Astrocyte (in vitro differentiated cells and primary cell): ENCODE data around the gene AIFM3. TPM values are rescaled to one million over a fixed set of nuclear protein-coding genes. Genes with fewer than 3 reads are reported as not detected.
"Not testable (repeated sequence)": the region's sequence is repeated elsewhere in the genome, so short reads cannot be mapped to it uniquely, and the experiment has no call there.

Experiments
- DNase-seq: peaks from one replicate; pipeline ENCODE4 v3.0.0-alpha.2; 2010; ENCODE audit warnings: low read depth
- FAIRE-seq: peaks from 2 replicates; lab custom pipeline; 2011; peaks lifted over from hg19 to GRCh38; lab: Jason Lieb, UNC
- H2AFZ ChIP-seq: 2 replicates; pipeline ENCODE4 v1.6.0; 2012; ENCODE audit warnings: low read depth, low read length, inconsistent platforms
- H3K27ac ChIP-seq: 2 replicates; pipeline ENCODE4 v1.5.1; 2011; ENCODE audit warnings: low read depth, low read length, inconsistent platforms
- H3K27me3 ChIP-seq: 2 replicates; pipeline ENCODE4 v1.6.0; 2011; ENCODE audit warnings: low read length, inconsistent platforms; ENCODE audit not compliant: insufficient read depth
- H3K36me3 ChIP-seq: 2 replicates; pipeline ENCODE4 v1.5.1; 2011; ENCODE audit warnings: low read length, inconsistent platforms; ENCODE audit not compliant: insufficient read depth
- H3K4me1 ChIP-seq: 2 replicates; pipeline ENCODE4 v1.5.1; 2011; ENCODE audit warnings: low read length, inconsistent platforms; ENCODE audit not compliant: insufficient read depth
- H3K4me2 ChIP-seq: 2 replicates; pipeline ENCODE4 v1.6.0; 2012; ENCODE audit warnings: low read length, inconsistent platforms
- H3K4me3 ChIP-seq: 2 replicates; pipeline ENCODE4 v1.5.1; 2011; ENCODE audit warnings: low read depth, mild to moderate bottlenecking, low read length, inconsistent platforms; ENCODE audit not compliant: insufficient read depth
- H3K79me2 ChIP-seq: 2 replicates; pipeline ENCODE4 v1.6.0; 2012; ENCODE audit warnings: mild to moderate bottlenecking, low read length, inconsistent platforms; ENCODE audit not compliant: insufficient read depth
- H3K9ac ChIP-seq: 2 replicates; pipeline ENCODE4 v1.6.0; 2012; ENCODE audit warnings: mild to moderate bottlenecking, low read length, inconsistent platforms
- H3K9me3 ChIP-seq: 2 replicates; pipeline ENCODE4 v1.5.1; 2012; ENCODE audit warnings: low read depth, mild to moderate bottlenecking, low read length, inconsistent platforms; ENCODE audit not compliant: insufficient read depth
- H4K20me1 ChIP-seq: 2 replicates; pipeline ENCODE4 v1.6.0; 2012; ENCODE audit warnings: low read length, inconsistent platforms; ENCODE audit not compliant: insufficient read depth
- H3K27ac Mint-ChIP-seq: one replicate; pipeline ENCODE4 v1.8.0; 2021; ENCODE audit warnings: mild to moderate bottlenecking, mixed read lengths; ENCODE audit not compliant: unreplicated experiment
- H3K27me3 Mint-ChIP-seq: one replicate; pipeline ENCODE4 v1.8.0; 2021; ENCODE audit warnings: low read depth, mixed read lengths; ENCODE audit not compliant: unreplicated experiment
- H3K36me3 Mint-ChIP-seq: one replicate; pipeline ENCODE4 v1.8.0; 2021; ENCODE audit warnings: low read depth, mixed read lengths; ENCODE audit not compliant: unreplicated experiment
- H3K4me1 Mint-ChIP-seq: one replicate; pipeline ENCODE4 v1.8.0; 2021; ENCODE audit warnings: low read depth, mixed read lengths; ENCODE audit not compliant: unreplicated experiment
- H3K4me3 Mint-ChIP-seq: one replicate; pipeline ENCODE4 v1.8.0; 2021; ENCODE audit warnings: mild to moderate bottlenecking, moderate library complexity, mixed read lengths; ENCODE audit not compliant: unreplicated experiment
- H3K9me3 Mint-ChIP-seq: one replicate; pipeline ENCODE4 v1.8.0; 2021; ENCODE audit warnings: mild to moderate bottlenecking, mixed read lengths; ENCODE audit not compliant: unreplicated experiment
- EZH2 ChIP-seq: IDR thresholded peaks from 2 replicates; pipeline ENCODE4 v1.6.1; 2012; ENCODE audit warnings: mild to moderate bottlenecking, low read length, inconsistent platforms; ENCODE audit not compliant: insufficient read depth
- total RNA-seq: library from RNA; stranded (reverse); gene quantifications from 2 replicates; pipeline ENCODE4 v1.2.1, GENCODE V29; 2021
- TF ChIP-seq, protein P1 (sequence below): IDR thresholded peaks from 2 replicates; pipeline ENCODE4 v1.5.1; 2011; ENCODE audit warnings: low read depth, mild to moderate bottlenecking, inconsistent platforms, low read length, moderate library complexity; ENCODE audit not compliant: insufficient read depth

AIFM3 gene
- total RNA-seq, 1 donor from 2014 or later, result 0.48 TPM

DNA sequence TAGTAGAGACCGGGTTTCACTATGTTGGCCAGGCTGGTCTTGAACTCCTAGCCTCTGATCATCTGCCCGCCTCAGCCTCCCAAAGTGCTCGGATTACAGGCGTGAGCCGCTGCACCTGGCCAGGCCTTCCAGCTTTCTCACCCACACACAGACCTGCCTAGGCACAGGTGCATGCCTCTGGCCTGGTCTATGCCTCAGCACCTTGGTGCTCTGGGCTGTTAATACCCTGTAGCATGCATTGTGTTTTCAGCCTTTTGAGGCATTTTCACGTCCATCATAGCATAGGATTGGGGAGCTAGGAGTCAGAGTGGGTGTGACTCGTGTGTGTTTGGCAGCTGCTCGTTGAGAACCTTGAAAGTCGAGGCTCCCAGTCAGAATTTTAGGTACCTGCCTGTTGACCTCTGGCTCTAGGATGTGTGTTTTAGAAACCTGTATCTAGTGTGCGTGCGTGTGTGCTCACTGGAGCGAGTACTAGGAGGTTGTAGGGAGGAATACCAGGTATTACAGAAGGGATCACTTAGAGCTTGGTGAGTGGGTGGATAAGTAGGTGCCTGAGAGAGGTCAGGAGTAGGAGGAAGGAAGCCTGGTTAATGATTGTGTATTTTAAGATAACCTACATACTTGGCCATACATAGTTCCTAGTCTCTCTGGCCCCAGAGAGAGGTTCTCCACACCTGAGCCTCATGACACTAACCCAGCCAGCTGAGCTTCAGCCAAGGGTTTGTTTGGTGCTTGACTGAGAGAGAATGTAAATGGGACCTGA is 29.8 kb upstream of the AIFM3 start:
- Histone ChIP-seq H3K4me3 (no peak overlapping the region), H3K27ac (no peak overlapping the region), H3K4me2 (no peak overlapping the region), H3K4me1 (no peaks in the 10 kb centered on the region), H3K79me2 (peaks cover 96% of the 10 kb centered on the region), H3K36me3 (peaks cover 12% of the 10 kb centered on the region), H3K9me3 (no peaks in the 10 kb centered on the region), H4K20me1 (peaks cover 90% of the 10 kb centered on the region), H2AFZ (no peak overlapping the region), H3K9ac (no peak overlapping the region), H3K27me3 (no peaks in the 10 kb centered on the region)
- FAIRE-seq, result no peak
- H3K9me3 Mint-ChIP-seq, result no peaks in the 10 kb centered on the region
- TF ChIP-seq, protein P1, sequence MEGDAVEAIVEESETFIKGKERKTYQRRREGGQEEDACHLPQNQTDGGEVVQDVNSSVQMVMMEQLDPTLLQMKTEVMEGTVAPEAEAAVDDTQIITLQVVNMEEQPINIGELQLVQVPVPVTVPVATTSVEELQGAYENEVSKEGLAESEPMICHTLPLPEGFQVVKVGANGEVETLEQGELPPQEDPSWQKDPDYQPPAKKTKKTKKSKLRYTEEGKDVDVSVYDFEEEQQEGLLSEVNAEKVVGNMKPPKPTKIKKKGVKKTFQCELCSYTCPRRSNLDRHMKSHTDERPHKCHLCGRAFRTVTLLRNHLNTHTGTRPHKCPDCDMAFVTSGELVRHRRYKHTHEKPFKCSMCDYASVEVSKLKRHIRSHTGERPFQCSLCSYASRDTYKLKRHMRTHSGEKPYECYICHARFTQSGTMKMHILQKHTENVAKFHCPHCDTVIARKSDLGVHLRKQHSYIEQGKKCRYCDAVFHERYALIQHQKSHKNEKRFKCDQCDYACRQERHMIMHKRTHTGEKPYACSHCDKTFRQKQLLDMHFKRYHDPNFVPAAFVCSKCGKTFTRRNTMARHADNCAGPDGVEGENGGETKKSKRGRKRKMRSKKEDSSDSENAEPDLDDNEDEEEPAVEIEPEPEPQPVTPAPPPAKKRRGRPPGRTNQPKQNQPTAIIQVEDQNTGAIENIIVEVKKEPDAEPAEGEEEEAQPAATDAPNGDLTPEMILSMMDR, result no peak
- no peak for TF ChIP-seq EZH2
- peaks cover 10% of the 10 kb centered on the region for H3K36me3 Mint-ChIP-seq
- DNase-seq, result no peak
- H3K27me3 Mint-ChIP-seq, result no peaks in the 10 kb centered on the region
- H3K4me1 Mint-ChIP-seq, result peaks cover 24% of the 10 kb centered on the region
- no peak overlapping the region for H3K27ac Mint-ChIP-seq
- H3K4me3 Mint-ChIP-seq, result peak overlapping the region; percentile 70

DNA sequence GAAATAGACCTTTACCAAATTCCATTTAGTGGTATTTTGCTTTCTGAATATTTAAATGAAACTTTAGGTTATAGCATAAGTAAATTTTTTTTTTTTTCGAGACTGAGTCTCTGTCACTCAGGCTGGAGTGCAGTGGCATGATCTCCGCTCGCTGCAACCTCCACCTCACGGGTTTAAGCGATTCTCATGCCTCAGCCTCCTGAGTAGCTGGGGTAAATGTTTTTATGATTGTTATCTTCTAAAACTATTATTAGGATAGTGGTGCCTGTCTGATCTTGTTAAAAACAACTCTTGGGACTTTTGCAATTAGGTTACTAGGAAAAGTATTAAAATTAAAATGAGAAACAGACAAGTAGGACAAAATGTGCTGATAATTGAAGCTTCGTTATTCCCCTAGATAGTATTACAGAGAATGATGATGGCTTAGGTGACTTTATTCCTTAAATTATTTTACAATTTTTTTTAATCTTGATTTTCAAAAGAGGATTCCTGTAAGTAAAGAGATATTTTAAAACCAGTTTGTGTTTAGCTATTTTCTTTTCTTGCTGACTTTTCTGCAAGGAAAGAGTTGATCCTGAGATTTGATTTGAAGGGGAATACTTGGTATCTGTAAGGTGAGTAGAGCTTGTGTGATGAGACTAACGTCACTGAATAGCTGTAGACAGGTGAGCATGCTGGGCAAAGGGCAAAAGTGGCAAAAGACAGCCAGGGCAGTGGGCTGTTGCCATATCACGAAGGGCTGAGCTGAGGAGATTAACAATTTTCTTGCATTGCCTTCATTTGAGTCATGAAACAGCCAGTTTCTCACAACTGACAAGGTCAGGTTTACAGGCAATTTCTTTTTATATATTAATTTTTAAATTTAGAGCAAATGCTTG is 29.0 kb upstream of the AIFM3 start:
- H3K9me3 ChIP-seq, result no peaks in the 10 kb centered on the region
- H3K9me3 Mint-ChIP-seq, result no peaks in the 10 kb centered on the region
- no peak overlapping the region for H3K4me2 ChIP-seq
- peaks cover 96% of the 10 kb centered on the region for H3K79me2 ChIP-seq
- no peak overlapping the region for H3K27ac Mint-ChIP-seq
- H2AFZ ChIP-seq, result no peak overlapping the region
- no peak for DNase-seq
- H4K20me1 ChIP-seq, result peaks cover 90% of the 10 kb centered on the region
- no peaks in the 10 kb centered on the region for H3K27me3 ChIP-seq
- H3K9ac ChIP-seq, result no peak overlapping the region
- H3K4me1 ChIP-seq, result no peaks in the 10 kb centered on the region
- H3K36me3 ChIP-seq, result peaks cover 12% of the 10 kb centered on the region
- no peak overlapping the region for H3K27ac ChIP-seq
- FAIRE-seq, result no peak
- H3K4me3 ChIP-seq, result no peak overlapping the region
- no peak overlapping the region for H3K4me3 Mint-ChIP-seq
- H3K27me3 Mint-ChIP-seq, result no peaks in the 10 kb centered on the region
- peaks cover 24% of the 10 kb centered on the region for H3K4me1 Mint-ChIP-seq
- TF ChIP-seq EZH2, result no peak
- TF ChIP-seq, protein P1, result no peak
- H3K36me3 Mint-ChIP-seq, result peaks cover 10% of the 10 kb centered on the region

DNA sequence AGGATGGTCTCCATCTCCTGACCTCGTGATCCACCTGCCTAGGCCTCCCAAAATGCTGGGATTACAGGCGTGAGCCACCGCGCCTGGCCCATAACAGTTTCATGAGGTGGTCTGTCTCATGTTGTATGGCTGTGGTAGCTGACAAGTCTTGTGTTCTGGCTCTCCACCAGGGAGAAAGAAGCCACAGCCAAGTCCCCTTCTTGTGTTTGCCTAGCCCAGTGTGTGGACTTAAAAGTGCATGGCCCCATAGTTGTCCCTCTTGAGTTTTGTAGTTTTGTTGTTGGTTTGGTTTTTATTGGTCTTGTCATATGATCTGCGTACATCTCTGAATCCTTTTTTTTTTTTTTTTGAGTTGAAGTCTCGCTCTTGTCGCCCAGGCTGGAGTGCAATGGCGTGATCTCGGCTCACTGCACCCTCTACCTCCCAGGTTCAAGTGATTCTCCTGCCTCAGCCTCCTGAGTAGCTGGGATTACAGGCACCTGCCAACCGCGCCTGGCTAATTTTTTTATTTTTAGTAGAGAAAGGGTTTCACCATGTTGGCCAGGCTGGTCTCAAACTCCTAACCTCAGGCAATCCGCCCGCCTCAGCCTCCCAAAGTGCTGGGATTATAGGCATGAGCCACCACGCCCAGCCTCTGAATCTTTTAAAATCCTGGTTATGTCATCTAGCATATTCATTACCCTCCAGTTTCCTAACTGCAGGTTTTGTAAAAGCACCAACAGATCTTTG is 27.4 kb upstream of the AIFM3 start:
- H3K27ac Mint-ChIP-seq, H3K4me3 ChIP-seq, H3K4me1 ChIP-seq, FAIRE-seq, H3K4me2 ChIP-seq, H3K27me3 Mint-ChIP-seq, H3K9ac ChIP-seq, DNase-seq, H3K4me3 Mint-ChIP-seq, H3K36me3 ChIP-seq, H3K9me3 Mint-ChIP-seq, H2AFZ ChIP-seq, H3K36me3 Mint-ChIP-seq, H3K27ac ChIP-seq, H3K27me3 ChIP-seq, H3K9me3 ChIP-seq: not testable (repeated sequence)
- H3K4me1 Mint-ChIP-seq, result peaks cover 24% of the 10 kb centered on the region
- Histone ChIP-seq H4K20me1 (peaks cover 93% of the 10 kb centered on the region), H3K79me2 (peaks cover 96% of the 10 kb centered on the region)
